HTERT RPE-1 (cell line): Measurements from ENCODE around the gene TFPI.
"Not testable (repeated sequence)": the region's sequence is repeated elsewhere in the genome, so short reads cannot be mapped to it uniquely, and the experiment has no call there.

Source experiments
- in situ Hi-C: fragments of 300-500 bp; cut with MboI; formaldehyde crosslinking; loops from 4 replicates; pipeline ENCODE4 v1.14.3; 2020; ENCODE audit warnings: low sequenced_read_pairs

The TFPI gene

GRCh38 chr2:187554011-187554703, at the start of gene TFPI:
Gene TFPI (minus strand): TSS chr2:187554435. CDS start chr2:187503768, 50,667 bp downstream.
- in situ Hi-C loops, result no loop called here

DNA sequence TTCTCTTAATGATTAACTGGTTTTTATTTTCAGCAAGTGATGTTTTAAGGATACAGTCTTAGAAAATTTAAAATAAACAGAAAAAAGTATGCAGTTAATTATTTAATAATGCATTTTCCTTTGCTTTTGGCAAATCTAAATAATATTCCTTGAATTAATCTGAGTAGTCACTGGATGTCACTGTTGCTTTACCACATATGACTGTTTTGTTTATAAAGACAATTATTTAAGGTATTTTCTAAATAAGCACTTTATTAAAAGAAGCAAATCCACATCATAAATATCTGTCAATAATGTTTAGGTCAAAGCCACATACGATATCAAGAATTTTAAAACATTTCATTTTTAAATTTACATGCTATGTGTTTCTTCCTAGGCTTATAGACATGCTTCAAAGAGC, 40.6 kb upstream of the TFPI start:
- in situ Hi-C loops, result no loop called here

DNA sequence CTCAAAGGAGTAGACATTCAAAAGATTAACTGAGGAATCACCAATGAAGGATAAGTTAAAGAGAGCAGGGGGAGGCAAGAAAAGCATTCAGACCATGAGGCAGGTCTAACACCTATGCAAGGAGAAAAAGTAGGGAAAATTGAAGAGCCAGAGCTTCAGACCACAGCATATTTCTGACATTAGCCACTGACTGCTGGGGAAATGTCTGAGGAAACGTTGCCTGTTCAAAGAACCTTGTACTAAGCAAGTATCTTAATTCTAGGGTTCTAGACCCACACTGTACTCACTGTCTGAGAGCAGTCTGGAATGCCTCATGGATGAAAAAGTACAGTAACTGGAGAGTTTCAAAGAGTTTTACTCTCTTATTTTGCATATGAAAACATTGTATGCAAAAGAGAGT, 39.5 kb upstream of the TFPI start:
- in situ Hi-C loops, result no loop called here

DNA sequence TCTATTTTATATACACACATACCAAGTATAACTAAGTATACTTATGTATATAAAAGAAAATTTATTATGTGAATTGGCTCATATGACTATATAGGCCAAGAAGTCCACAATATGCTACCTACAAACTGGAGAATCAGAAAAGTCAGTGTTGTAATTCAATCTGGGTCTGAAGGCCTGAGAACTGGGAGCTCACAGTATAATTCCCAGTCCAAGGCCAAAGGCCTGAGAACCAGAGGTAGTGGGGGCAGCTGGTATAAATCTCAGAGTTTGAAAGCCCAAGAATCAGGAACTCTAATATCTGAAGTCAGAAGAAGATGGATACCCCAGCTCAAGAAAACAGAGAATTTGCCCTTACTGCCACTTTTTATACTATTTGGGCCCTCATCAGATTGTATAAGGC, 38.9 kb upstream of the TFPI start:
- in situ Hi-C loops, result no loop called here

GRCh38 chr2:187590175-187590574, 35.9 kb upstream of the TFPI start:
- in situ Hi-C loops, result no loop called here

DNA sequence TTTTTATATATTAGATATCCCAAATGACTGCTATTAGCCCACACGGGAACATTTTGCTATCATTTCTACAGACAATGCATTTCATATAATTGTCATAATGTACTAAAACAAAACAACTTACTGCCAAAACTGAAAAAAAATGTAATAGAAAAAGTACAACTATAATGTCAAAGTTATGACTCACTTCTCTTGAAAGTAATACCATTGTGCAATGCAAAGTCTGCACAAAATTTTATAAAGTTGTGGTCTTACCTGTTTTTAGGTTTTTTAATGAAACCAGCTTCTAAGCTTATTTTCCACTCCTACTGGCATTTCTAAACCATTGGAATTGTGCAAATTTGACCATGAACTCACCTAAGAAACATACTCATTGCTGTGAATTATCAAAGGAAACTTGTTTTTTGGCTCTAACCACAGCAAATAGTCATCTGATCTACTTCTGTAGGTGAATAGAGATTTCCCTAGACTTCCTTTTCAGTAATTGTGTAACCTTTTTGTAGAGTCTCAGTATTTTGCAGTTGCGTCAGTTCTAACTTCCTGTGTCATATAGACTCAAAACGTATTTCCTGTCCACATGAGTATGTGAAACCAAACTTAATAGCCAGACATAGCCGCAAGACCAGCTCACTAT, 31.9 kb upstream of the TFPI start:
- in situ Hi-C loops, result no loop called here

GRCh38 chr2:187581125-187581896, 27.1 kb upstream of the TFPI start:
- in situ Hi-C loops, result no loop called here

DNA sequence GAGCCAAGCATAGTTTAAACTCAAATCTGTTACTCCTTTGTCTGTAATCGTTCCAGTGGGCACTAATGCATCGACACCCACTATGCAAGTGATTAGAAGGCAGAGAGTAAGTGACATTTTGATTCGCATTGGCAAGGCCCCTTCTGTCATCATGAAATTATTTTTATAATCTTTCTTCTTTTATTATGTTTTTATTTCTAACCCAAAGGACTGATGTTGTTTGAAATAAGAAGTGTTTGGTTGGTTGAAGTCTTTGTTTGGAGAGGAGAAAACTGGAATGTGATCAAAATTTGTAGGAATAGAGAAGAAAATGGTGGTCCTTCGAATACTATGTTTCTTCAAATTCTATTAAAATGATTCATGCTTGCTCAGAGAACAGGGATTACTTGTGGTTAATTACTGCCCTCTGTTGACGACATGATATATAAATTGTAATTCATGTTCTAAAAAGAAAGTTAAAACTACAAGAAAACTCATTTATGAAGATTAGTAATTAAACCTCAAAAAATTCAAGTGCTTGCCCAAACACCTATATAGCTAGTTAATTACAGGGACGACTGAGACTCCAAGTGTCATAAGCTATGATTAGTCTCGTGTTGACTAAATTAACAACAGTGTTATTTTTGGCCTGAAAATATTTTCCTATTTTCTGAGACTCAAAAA, 26.4 kb upstream of the TFPI start:
- in situ Hi-C loops, result no loop called here

GRCh38 chr2:187577310-187577709, 23.1 kb upstream of the TFPI start:
- in situ Hi-C loops, result no loop called here

- in situ Hi-C loops, result no loop called here
Observed at GRCh38 chr2:187576906-187577305, 22.7 kb upstream of the TFPI start.

- in situ Hi-C loops, result no loop called here
Observed at GRCh38 chr2:187575751-187576067, 21.5 kb upstream of the TFPI start.

GRCh38 chr2:187574969-187575750, 20.9 kb upstream of the TFPI start:
- in situ Hi-C loops, result no loop called here

- in situ Hi-C loops, result no loop called here
Observed at GRCh38 chr2:187573722-187574121, 19.5 kb upstream of the TFPI start.

- in situ Hi-C loops, result not testable (repeated sequence)
Observed at GRCh38 chr2:187571996-187572395, 17.8 kb upstream of the TFPI start.

- in situ Hi-C loops, result no loop called here
Observed at GRCh38 chr2:187569571-187569970, 15.3 kb upstream of the TFPI start.

GRCh38 chr2:187569042-187569441, 14.8 kb upstream of the TFPI start:
- in situ Hi-C loops, result no loop called here

DNA sequence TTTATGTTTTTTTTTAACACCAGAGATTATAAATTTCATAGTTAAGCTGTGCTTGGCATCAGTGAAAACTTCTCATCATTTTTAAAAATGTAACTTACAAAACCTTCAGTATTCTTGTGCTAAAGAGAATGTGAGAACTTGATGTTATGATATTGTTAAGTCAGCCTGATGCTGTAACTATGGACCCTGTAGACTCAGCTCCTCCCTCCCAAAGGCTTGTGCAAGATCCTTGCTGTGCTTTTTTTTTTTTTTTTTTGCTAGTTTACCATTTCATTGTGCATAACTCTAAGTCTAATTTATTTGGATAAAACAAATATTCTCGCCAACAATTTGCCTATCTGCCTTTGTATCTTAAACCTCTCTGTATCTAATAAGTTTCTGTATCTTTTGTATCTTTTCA, 12.9 kb upstream of the TFPI start:
- in situ Hi-C loops, result no loop called here

DNA sequence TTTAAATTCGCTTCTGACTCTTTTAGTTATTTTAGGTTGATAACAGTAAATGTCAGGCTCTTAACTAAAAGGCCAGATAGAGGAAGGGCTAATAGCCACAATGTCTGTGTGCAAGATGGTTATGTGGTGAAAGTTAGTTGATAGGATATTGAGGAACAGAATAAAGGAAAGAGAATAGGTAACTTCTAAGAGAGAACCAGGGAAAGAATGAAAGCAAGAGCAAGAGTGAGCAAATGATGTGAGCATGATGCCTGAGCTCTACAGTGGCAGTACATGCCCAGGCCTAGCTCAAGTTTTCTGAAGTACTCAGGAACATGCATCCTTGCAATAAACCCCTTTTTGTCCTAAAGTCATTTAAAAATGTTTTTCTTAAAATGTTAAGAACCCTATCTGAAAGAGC, 12.5 kb upstream of the TFPI start:
- in situ Hi-C loops, result no loop called here

DNA sequence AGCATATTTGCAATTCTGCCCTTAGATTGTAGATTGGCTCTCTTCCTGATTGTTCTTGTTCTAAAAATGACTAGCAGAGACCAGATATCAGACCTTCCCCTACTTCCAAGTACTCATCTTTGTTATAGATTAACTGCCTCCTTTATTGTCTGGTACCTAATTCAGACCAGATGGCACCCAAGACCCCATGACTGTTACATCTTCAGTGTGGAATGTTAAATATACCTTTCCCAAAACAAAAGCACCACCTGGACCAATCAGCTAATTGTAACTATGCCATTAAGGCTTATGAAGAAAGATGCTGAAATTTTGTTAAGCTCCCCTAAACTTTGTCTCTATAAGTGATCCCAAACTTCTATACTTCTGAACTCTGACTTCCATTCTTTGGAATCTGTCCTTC, 12.0 kb upstream of the TFPI start:
- in situ Hi-C loops, result no loop called here

DNA sequence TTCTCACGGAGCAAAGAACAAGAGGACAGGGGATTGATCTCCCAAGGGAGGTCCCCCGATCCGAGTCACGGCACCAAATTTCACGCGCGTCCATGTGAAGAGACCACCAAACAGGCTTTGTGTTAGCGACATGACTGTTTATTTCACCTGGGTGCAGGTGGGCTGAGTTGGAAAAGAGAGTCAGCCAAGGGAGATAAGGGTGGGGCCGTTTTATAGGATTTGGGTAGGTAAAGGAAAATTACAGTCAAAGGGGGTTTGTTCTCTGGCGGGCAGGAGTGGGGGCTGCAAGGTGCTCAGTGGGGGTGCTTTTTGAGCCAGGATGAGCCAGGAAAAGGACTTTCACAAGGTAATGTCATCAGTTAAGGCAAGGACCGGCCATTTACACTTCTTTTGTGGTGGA, 11.4 kb upstream of the TFPI start:
- in situ Hi-C loops, result not testable (repeated sequence)

- in situ Hi-C loops, result not testable (repeated sequence)
Observed at GRCh38 chr2:187556493-187556892, 2.3 kb upstream of the TFPI start.
